Uterus (tissue), 4 donors: ENCODE measurements around the gene CLDN14. TPM values are rescaled to one million over a fixed set of nuclear protein-coding genes. Genes with fewer than 3 reads are reported as not detected.

Experiments used
- DNase-seq, 2 donors: peaks; one replicate each; pipeline ENCODE4 v3.0.0-alpha.2; 2019 to 2020
- H3K27ac ChIP-seq, 2 donors: fragments of 200-600 bp; sonication (generic); 1 replicate in 1 of 2; 2 replicates in 1 of 2; pipeline ENCODE4 v1.5.1; 2016 to 2018
- H3K27me3 ChIP-seq, 2 donors: fragments of 200-600 bp; sonication (generic); one replicate each; pipeline ENCODE4 v1.5.1; 2018 to 2019; ENCODE audit warnings: control low read depth in 1 of 2
- H3K36me3 ChIP-seq, 2 donors: fragments of 200-600 bp; sonication (generic); one replicate each; pipeline ENCODE4 v1.5.1; 2019; ENCODE audit warnings: control low read depth in 1 of 2
- H3K4me1 ChIP-seq, 2 donors: fragments of 200-600 bp; sonication (generic); one replicate each; pipeline ENCODE4 v1.5.1; 2018 to 2019; ENCODE audit warnings: control low read depth in 1 of 2
- H3K4me3 ChIP-seq, 2 donors: fragments of 200-600 bp; sonication (generic); 1 replicate in 1 of 2; 2 replicates in 1 of 2; pipeline ENCODE4 v1.5.1; 2018 to 2019; ENCODE audit warnings: mild to moderate bottlenecking in 1 of 2
- H3K9me3 ChIP-seq, 2 donors: fragments of 200-600 bp; sonication (generic); one replicate each; pipeline ENCODE4 v1.5.1; 2019; ENCODE audit warnings: control low read depth in 1 of 2
- POLR2A ChIP-seq, 2 donors: fragments of 450-650 bp; IDR thresholded peaks; one replicate each; pipeline ENCODE4 v1.6.1; 2016; ENCODE audit warnings: antibody characterized with exemption in 2 of 2, mild to moderate bottlenecking in 1 of 2, moderate library complexity in 1 of 2
- intact Hi-C: fragments of 100-400 bp; cut with DNase I; formaldehyde crosslinking; loops from one replicate; pipeline ENCODE4 v1.15.1; 2023; ENCODE audit warnings: low total_unique reads
- total RNA-seq, 4 donors: library from RNA; depleted of rRNA in 3 of 4; stranded (reverse); fragments of >200 nt in 3 of 4; gene quantifications; one replicate each; pipeline versions ENCODE4 v1.1.0 to v1.2.4, GENCODE V29; 2014 to 2023
- TF ChIP-seq, protein P1 (sequence below), 4 experiments: fragments of 200-600 bp in 2 of 4; fragments of 450-650 bp in 2 of 4; sonication (generic) in 2 of 4; IDR thresholded peaks; one replicate each; pipeline ENCODE4 v1.5.1; 2016 to 2019; ENCODE audit warnings: antibody characterized with exemption in 4 of 4, mild to moderate bottlenecking in 2 of 4, moderate library complexity in 1 of 4
- donor health status: DM: yes; HTN: yes; CAD: no.

CLDN14 gene
- total RNA-seq, 4 donors from 2014 or later, result not detected

GRCh38 chr21:36472377-36472776 is 7.5 kb downstream of the CLDN14 start:
- no peaks in the 10 kb centered on the region for H3K27me3 ChIP-seq
- H3K4me1 ChIP-seq, result no peaks in the 10 kb centered on the region
- no peak for TF ChIP-seq POLR2A (IDR thresholded peaks at IDR 0.05)
- TF ChIP-seq, protein P1, sequence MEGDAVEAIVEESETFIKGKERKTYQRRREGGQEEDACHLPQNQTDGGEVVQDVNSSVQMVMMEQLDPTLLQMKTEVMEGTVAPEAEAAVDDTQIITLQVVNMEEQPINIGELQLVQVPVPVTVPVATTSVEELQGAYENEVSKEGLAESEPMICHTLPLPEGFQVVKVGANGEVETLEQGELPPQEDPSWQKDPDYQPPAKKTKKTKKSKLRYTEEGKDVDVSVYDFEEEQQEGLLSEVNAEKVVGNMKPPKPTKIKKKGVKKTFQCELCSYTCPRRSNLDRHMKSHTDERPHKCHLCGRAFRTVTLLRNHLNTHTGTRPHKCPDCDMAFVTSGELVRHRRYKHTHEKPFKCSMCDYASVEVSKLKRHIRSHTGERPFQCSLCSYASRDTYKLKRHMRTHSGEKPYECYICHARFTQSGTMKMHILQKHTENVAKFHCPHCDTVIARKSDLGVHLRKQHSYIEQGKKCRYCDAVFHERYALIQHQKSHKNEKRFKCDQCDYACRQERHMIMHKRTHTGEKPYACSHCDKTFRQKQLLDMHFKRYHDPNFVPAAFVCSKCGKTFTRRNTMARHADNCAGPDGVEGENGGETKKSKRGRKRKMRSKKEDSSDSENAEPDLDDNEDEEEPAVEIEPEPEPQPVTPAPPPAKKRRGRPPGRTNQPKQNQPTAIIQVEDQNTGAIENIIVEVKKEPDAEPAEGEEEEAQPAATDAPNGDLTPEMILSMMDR (IDR thresholded peaks at IDR 0.05), result no peak
- no peak for DNase-seq
- no peak overlapping the region for H3K27ac ChIP-seq
- H3K4me3 ChIP-seq, result no peak overlapping the region
- no peaks in the 10 kb centered on the region for H3K36me3 ChIP-seq
- no peaks in the 10 kb centered on the region for H3K9me3 ChIP-seq
- intact Hi-C loops, result no loop called here

- no peak overlapping the region for H3K27ac ChIP-seq
- intact Hi-C loops, result no loop called here
- DNase-seq, result no peak
- no peak for TF ChIP-seq POLR2A (IDR thresholded peaks at IDR 0.05)
- TF ChIP-seq, protein P1 (IDR thresholded peaks at IDR 0.05), result no peak
- H3K4me3 ChIP-seq, result no peak overlapping the region
- H3K9me3 ChIP-seq, result no peaks in the 10 kb centered on the region
- no peaks in the 10 kb centered on the region for H3K36me3 ChIP-seq
- H3K4me1 ChIP-seq, result no peaks in the 10 kb centered on the region
- no peaks in the 10 kb centered on the region for H3K27me3 ChIP-seq
These were observed 8.6 kb downstream of the CLDN14 start for GRCh38 chr21:36471254-36471723.

DNA sequence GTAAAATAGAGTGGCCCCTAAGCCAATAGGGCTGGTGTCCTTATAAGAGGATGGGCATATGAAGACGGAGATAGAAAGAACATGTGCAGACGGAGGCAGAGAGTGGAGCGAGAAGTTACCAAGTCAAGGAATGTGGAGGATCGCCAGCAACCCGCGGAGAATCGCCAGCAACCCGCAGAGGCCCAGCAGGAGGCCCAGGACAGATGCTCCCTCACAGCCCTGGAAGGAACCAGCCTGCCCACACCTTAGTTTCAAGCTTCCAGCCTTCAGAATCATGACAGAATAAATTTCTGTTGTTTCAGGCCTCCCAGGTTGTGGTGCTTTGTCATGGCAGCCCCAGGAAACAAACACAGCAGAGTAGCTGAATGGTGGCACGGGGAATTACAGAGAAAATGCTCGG is 9.6 kb downstream of the CLDN14 start:
- intact Hi-C loops, result no loop called here
- H3K27ac ChIP-seq, result no peak overlapping the region
- no peaks in the 10 kb centered on the region for H3K27me3 ChIP-seq
- H3K4me3 ChIP-seq, result no peak overlapping the region
- no peaks in the 10 kb centered on the region for H3K36me3 ChIP-seq
- DNase-seq, result no peak
- H3K4me1 ChIP-seq, result no peaks in the 10 kb centered on the region
- no peaks in the 10 kb centered on the region for H3K9me3 ChIP-seq
- TF ChIP-seq, protein P1 (IDR thresholded peaks at IDR 0.05), result no peak
- no peak for TF ChIP-seq POLR2A (IDR thresholded peaks at IDR 0.05)

GRCh38 chr21:36466061-36466511 is 13.8 kb downstream of the CLDN14 start:
- H3K9me3 ChIP-seq, result no peaks in the 10 kb centered on the region
- no peaks in the 10 kb centered on the region for H3K27me3 ChIP-seq
- no peak for DNase-seq
- no peaks in the 10 kb centered on the region for H3K4me1 ChIP-seq
- intact Hi-C loops, result no loop called here
- no peak overlapping the region for H3K4me3 ChIP-seq
- H3K27ac ChIP-seq, result no peak overlapping the region
- no peaks in the 10 kb centered on the region for H3K36me3 ChIP-seq
- TF ChIP-seq, protein P1 (IDR thresholded peaks at IDR 0.05), result no peak
- no peak for TF ChIP-seq POLR2A (IDR thresholded peaks at IDR 0.05)

GRCh38 chr21:36465478-36465877 is 14.4 kb downstream of the CLDN14 start:
- no peak for DNase-seq

More at GRCh38 chr21:36465478-36465877, 14.4 kb downstream of the CLDN14 start:
- Histone ChIP-seq H3K4me1 (no peaks in the 10 kb centered on the region), H3K36me3 (no peaks in the 10 kb centered on the region), H3K27ac (no peak overlapping the region), H3K4me3 (no peak overlapping the region), H3K27me3 (no peaks in the 10 kb centered on the region), H3K9me3 (no peaks in the 10 kb centered on the region)
- TF ChIP-seq, protein P1 (IDR thresholded peaks at IDR 0.05), result no peak
- no peak for TF ChIP-seq POLR2A (IDR thresholded peaks at IDR 0.05)
- intact Hi-C loops, result no loop called here
